Muscle layer of colon (tissue), 2 donors: ENCODE data around the gene RASL11A.
A peak's percentile ranks its signal among the peaks of the same experiment; 100 is the strongest.
"Not testable (repeated sequence)": the region's sequence is repeated elsewhere in the genome, so short reads cannot be mapped to it uniquely, and the experiment has no call there.

ENCODE experiments used
- H3K27ac ChIP-seq: one replicate; pipeline ENCODE4 v1.7.0; 2013; ENCODE audit warnings: low read depth, mild to moderate bottlenecking, low read length, moderate library complexity
- H3K27me3 ChIP-seq, 2 donors: one replicate each; pipeline ENCODE4 v1.7.0; 2013; ENCODE audit warnings: low read length in 2 of 2, mild to moderate bottlenecking in 2 of 2; ENCODE audit not compliant: insufficient read depth in 2 of 2, control insufficient read depth in 1 of 2
- H3K36me3 ChIP-seq: one replicate; pipeline ENCODE4 v1.7.0; 2013; ENCODE audit warnings: mild to moderate bottlenecking, low read length; ENCODE audit not compliant: insufficient read depth
- H3K4me1 ChIP-seq: one replicate; pipeline ENCODE4 v1.7.0; 2013; ENCODE audit warnings: mild to moderate bottlenecking, low read length; ENCODE audit not compliant: insufficient read depth
- H3K4me3 ChIP-seq, 2 donors: one replicate each; pipeline ENCODE4 v1.7.0; 2013; ENCODE audit warnings: low read length in 2 of 2, low read depth in 1 of 2, mild to moderate bottlenecking in 1 of 2, moderate library complexity in 1 of 2
- H3K9ac ChIP-seq: one replicate; pipeline ENCODE4 v1.7.0; 2013; ENCODE audit warnings: low read length
- H3K9me3 ChIP-seq: one replicate; pipeline ENCODE4 v1.7.0; 2013; ENCODE audit warnings: mild to moderate bottlenecking, low read length
- donor health status: abdominal sarcoma.
- donor health status: Adenocarcinoma of cecum.

RASL11A gene, protein sequence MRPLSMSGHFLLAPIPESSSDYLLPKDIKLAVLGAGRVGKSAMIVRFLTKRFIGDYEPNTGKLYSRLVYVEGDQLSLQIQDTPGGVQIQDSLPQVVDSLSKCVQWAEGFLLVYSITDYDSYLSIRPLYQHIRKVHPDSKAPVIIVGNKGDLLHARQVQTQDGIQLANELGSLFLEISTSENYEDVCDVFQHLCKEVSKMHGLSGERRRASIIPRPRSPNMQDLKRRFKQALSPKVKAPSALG

DNA sequence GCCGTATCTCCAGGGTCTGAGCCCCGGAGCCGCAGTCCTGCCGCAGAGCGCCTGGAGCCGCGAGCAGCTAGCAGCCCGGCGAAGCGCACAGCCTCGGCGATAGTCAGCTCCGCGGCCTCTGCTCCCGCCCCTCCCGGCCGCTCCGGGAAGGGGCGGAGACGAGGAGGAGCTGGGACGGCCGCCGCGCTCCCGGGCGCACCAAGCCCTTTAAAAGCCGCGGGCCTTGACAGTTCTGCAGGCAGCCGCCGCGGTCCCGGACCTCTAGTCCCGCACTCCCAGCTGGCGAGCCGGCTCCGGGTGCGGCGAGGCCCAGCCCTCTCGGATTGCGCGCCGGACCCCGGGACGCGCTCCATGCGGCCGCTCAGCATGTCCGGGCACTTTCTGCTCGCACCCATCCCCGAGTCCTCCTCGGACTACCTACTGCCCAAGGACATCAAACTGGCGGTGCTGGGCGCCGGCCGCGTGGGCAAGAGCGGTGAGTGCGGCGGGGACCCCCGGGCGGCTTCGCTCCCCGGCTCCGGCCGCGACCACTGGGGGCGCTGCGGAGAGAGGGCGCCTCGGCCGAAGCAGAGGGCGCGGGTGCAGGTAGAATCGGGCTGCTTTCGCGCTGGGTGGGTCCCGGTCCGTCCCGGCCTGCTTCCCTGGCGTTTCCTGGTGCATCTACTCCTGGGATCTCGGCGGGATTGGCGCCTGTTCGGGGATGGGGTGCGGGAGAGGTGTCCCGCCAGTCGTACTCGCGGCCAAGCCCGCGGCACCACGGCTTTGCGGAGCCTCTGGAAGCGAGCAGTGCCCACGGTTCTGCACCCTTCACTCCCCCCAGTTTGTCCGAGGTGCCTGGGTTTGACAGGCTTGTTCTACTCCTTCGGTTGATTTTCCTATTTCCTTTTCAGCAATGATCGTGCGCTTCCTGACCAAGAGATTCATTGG, at the start of gene RASL11A:
Gene RASL11A, plus strand, starts transcription at position 237 of the 927 bp plus-strand sequence. Its CDS starts 115 bp downstream, at position 352.
- H3K27ac ChIP-seq = peak within 1 kb of the TSS; percentile 80
- peaks cover 6% of the 10 kb centered on the region for H3K36me3 ChIP-seq
- peak within 1 kb of the TSS; percentile 72 to 87 for H3K4me3 ChIP-seq
- no peaks in the 10 kb centered on the region for H3K9me3 ChIP-seq
- H3K27me3 ChIP-seq = no peaks in the 10 kb centered on the region
- peaks cover 28% of the 10 kb centered on the region for H3K4me1 ChIP-seq
- peak within 1 kb of the TSS; percentile 75 for H3K9ac ChIP-seq

GRCh38 chr13:27222100-27222499, 48.5 kb upstream of the RASL11A start:
- H3K4me1 ChIP-seq, H3K9ac ChIP-seq, H3K36me3 ChIP-seq, H3K4me3 ChIP-seq, H3K27ac ChIP-seq, H3K27me3 ChIP-seq, H3K9me3 ChIP-seq: not testable (repeated sequence)

DNA sequence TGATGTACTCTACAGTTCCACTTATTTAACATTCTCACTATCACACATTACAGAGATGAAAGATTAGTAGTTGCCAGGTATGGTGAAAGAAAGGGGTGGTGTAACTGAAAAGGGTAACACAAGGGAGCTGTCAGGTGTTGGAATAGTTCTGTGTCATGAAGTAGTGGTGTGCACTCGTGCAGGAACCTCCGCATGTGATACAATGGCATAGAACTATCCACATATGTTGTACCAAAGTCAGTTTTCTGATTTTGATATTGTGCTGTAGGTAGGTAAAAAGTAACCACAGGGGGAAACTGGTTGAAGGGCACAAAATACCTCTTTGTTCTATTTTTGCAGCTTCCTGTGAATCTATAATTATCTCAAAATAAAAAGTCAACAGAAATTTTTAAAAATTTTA, 43.6 kb upstream of the RASL11A start:
- Histone ChIP-seq H3K4me1 (no peaks in the 10 kb centered on the region), H3K9me3 (no peaks in the 10 kb centered on the region), H3K36me3 (no peaks in the 10 kb centered on the region), H3K4me3 (no peak overlapping the region), H3K27me3 (no peaks in the 10 kb centered on the region), H3K9ac (no peak overlapping the region), H3K27ac (no peak overlapping the region)

DNA sequence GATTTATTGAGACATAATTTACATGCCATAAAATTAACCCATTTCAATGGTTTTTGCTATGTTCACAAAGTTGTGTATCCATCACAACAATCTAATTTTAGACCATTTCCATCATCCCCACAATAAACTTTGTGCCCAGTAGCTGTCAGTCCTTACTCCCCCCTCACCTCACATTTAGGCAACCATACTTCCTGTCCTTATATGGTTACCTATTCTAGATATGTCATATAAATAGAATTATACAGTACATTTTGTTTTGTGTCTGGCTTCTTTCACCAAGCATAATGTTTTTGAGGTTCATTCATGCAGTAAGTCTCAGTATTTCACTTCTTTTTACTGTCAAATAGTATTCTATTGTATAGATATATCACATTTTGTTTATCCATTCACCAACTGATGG, 42.5 kb upstream of the RASL11A start:
- Histone ChIP-seq H3K36me3 (no peaks in the 10 kb centered on the region), H3K9me3 (no peaks in the 10 kb centered on the region), H3K27ac (no peak overlapping the region), H3K4me3 (no peak overlapping the region), H3K4me1 (no peaks in the 10 kb centered on the region), H3K27me3 (no peaks in the 10 kb centered on the region), H3K9ac (no peak overlapping the region)

- no peaks in the 10 kb centered on the region for H3K9me3 ChIP-seq
- H3K4me1 ChIP-seq = no peaks in the 10 kb centered on the region
- no peak overlapping the region for H3K27ac ChIP-seq
- H3K9ac ChIP-seq = no peak overlapping the region
- no peak overlapping the region for H3K4me3 ChIP-seq
- no peaks in the 10 kb centered on the region for H3K27me3 ChIP-seq
- H3K36me3 ChIP-seq = no peaks in the 10 kb centered on the region
These were observed 41.0 kb upstream of the RASL11A start for GRCh38 chr13:27229642-27230041.

- H3K27ac ChIP-seq = no peak overlapping the region
- H3K4me3 ChIP-seq = no peak overlapping the region
- H3K27me3 ChIP-seq = no peaks in the 10 kb centered on the region
- H3K36me3 ChIP-seq = no peaks in the 10 kb centered on the region
- no peaks in the 10 kb centered on the region for H3K4me1 ChIP-seq
- no peaks in the 10 kb centered on the region for H3K9me3 ChIP-seq
- H3K9ac ChIP-seq = no peak overlapping the region
These were observed 36.7 kb upstream of the RASL11A start for GRCh38 chr13:27233964-27234363.

GRCh38 chr13:27236478-27236877, 34.2 kb upstream of the RASL11A start:
- Histone ChIP-seq H3K36me3 (no peaks in the 10 kb centered on the region), H3K27me3 (no peaks in the 10 kb centered on the region), H3K9ac (no peak overlapping the region), H3K27ac (no peak overlapping the region), H3K4me1 (no peaks in the 10 kb centered on the region), H3K4me3 (no peak overlapping the region), H3K9me3 (no peaks in the 10 kb centered on the region)

- no peaks in the 10 kb centered on the region for H3K4me1 ChIP-seq
- no peaks in the 10 kb centered on the region for H3K27me3 ChIP-seq
- H3K4me3 ChIP-seq = no peak overlapping the region
These were observed 27.9 kb upstream of the RASL11A start for GRCh38 chr13:27242702-27243101.

GRCh38 chr13:27245610-27246009, 25.0 kb upstream of the RASL11A start:
- Histone ChIP-seq H3K9ac (no peak overlapping the region), H3K27ac (no peak overlapping the region), H3K27me3 (no peaks in the 10 kb centered on the region), H3K4me3 (no peak overlapping the region), H3K9me3 (no peaks in the 10 kb centered on the region), H3K36me3 (no peaks in the 10 kb centered on the region), H3K4me1 (no peaks in the 10 kb centered on the region)

More at GRCh38 chr13:27242702-27243101, 27.9 kb upstream of the RASL11A start:
- Histone ChIP-seq H3K36me3 (no peaks in the 10 kb centered on the region), H3K9ac (no peak overlapping the region), H3K27ac (no peak overlapping the region), H3K9me3 (no peaks in the 10 kb centered on the region)

DNA sequence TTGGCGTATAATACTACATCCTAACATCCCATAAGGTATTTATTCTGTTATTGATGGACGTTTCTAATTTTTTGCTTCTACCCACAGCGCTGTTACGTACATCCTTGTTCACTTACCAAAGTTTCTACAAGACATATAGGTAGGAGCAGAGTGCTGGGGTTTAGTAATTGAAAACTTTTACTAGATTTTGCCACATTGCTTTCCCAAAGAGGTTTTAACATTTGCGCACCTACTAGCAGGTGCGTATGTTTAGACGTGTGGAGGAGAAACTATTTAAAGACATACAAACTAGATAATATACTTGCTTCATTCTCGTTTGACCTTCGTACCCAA, 19.8 kb upstream of the RASL11A start:
- Histone ChIP-seq H3K4me1 (peaks cover 27% of the 10 kb centered on the region), H3K36me3 (peaks cover 21% of the 10 kb centered on the region), H3K9me3 (no peaks in the 10 kb centered on the region), H3K4me3 (peak overlapping the region; percentile 90 to 99), H3K27ac (peak overlapping the region; percentile 94), H3K9ac (peak overlapping the region; percentile 98), H3K27me3 (no peaks in the 10 kb centered on the region)

GRCh38 chr13:27251166-27252091, 19.2 kb upstream of the RASL11A start, which contains the start of gene RPL21:
Gene RPL21, plus strand, starts transcription at chr13:27251558. Its CDS starts 2,219 bp downstream, at chr13:27253777.
- Histone ChIP-seq H3K36me3 (peaks cover 27% of the 10 kb centered on the region), H3K9ac (peak within 1 kb of the TSS; percentile 98), H3K4me1 (peaks cover 27% of the 10 kb centered on the region), H3K9me3 (no peaks in the 10 kb centered on the region), H3K4me3 (peak within 1 kb of the TSS; percentile 90 to 99), H3K27me3 (no peaks in the 10 kb centered on the region), H3K27ac (peak within 1 kb of the TSS; percentile 94)
